Measurements from ENCODE around the gene CSRNP3.

- TF ChIP-seq POLR2A (IDR thresholded peaks at IDR 0.05), result no peak
- no peak for TF ChIP-seq CTCF (IDR thresholded peaks at IDR 0.05)
These were observed 249.2 kb downstream of the CSRNP3 start for GRCh38 chr2:165718610-165719210.

Measured in heart left ventricle (tissue), 13 donors.